Muscle layer of colon (tissue), 2 donors: Measurements from ENCODE around the gene CARMIL3.

ENCODE experiments used
- H3K27ac ChIP-seq: one replicate; pipeline ENCODE4 v1.7.0; 2013; ENCODE audit warnings: low read depth, mild to moderate bottlenecking, low read length, moderate library complexity
- H3K27me3 ChIP-seq, 2 donors: one replicate each; pipeline ENCODE4 v1.7.0; 2013; ENCODE audit warnings: low read length in 2 of 2, mild to moderate bottlenecking in 2 of 2; ENCODE audit not compliant: insufficient read depth in 2 of 2, control insufficient read depth in 1 of 2
- H3K36me3 ChIP-seq: one replicate; pipeline ENCODE4 v1.7.0; 2013; ENCODE audit warnings: mild to moderate bottlenecking, low read length; ENCODE audit not compliant: insufficient read depth
- H3K4me1 ChIP-seq: one replicate; pipeline ENCODE4 v1.7.0; 2013; ENCODE audit warnings: mild to moderate bottlenecking, low read length; ENCODE audit not compliant: insufficient read depth
- H3K4me3 ChIP-seq, 2 donors: one replicate each; pipeline ENCODE4 v1.7.0; 2013; ENCODE audit warnings: low read length in 2 of 2, low read depth in 1 of 2, mild to moderate bottlenecking in 1 of 2, moderate library complexity in 1 of 2
- H3K9ac ChIP-seq: one replicate; pipeline ENCODE4 v1.7.0; 2013; ENCODE audit warnings: low read length
- H3K9me3 ChIP-seq: one replicate; pipeline ENCODE4 v1.7.0; 2013; ENCODE audit warnings: mild to moderate bottlenecking, low read length
- donor health status: abdominal sarcoma.
- donor health status: Adenocarcinoma of cecum.

The CARMIL3 gene

GRCh38 chr14:24082411-24083080, 30.7 kb downstream of the CARMIL3 start:
- peaks cover 6% of the 10 kb centered on the region for H3K4me1 ChIP-seq
- H3K27me3 ChIP-seq: peaks cover 0 to 7% of the 10 kb centered on the region in 2 donors
- no peaks in the 10 kb centered on the region for H3K9me3 ChIP-seq
- H3K9ac ChIP-seq: no peak overlapping the region
- no peaks in the 10 kb centered on the region for H3K36me3 ChIP-seq
- H3K4me3 ChIP-seq: no peak overlapping the region
- no peak overlapping the region for H3K27ac ChIP-seq

- Histone ChIP-seq H3K9me3 (no peaks in the 10 kb centered on the region), H3K4me1 (peaks cover 6% of the 10 kb centered on the region), H3K27ac (no peak overlapping the region)
Measured at GRCh38 chr14:24083462-24083861, 31.7 kb downstream of the CARMIL3 start.

GRCh38 chr14:24084440-24084839, 32.6 kb downstream of the CARMIL3 start:
- H3K27me3 ChIP-seq: peaks cover 0 to 6% of the 10 kb centered on the region in 2 donors
- H3K4me1 ChIP-seq: peaks cover 6% of the 10 kb centered on the region
- no peaks in the 10 kb centered on the region for H3K36me3 ChIP-seq
- H3K9ac ChIP-seq: no peak overlapping the region
- H3K27ac ChIP-seq: no peak overlapping the region
- no peak overlapping the region for H3K4me3 ChIP-seq
- no peaks in the 10 kb centered on the region for H3K9me3 ChIP-seq

More at GRCh38 chr14:24083462-24083861, 31.7 kb downstream of the CARMIL3 start:
- peaks cover 0 to 6% of the 10 kb centered on the region in 2 donors for H3K27me3 ChIP-seq
- H3K36me3 ChIP-seq: no peaks in the 10 kb centered on the region
- H3K4me3 ChIP-seq: no peak overlapping the region
- H3K9ac ChIP-seq: no peak overlapping the region

- Histone ChIP-seq H3K27ac (no peak overlapping the region), H3K9ac (no peak overlapping the region), H3K36me3 (no peaks in the 10 kb centered on the region), H3K4me1 (peaks cover 6% of the 10 kb centered on the region), H3K4me3 (no peak overlapping the region), H3K9me3 (no peaks in the 10 kb centered on the region), H3K27me3 (peaks cover 0 to 6% of the 10 kb centered on the region in 2 donors)
Measured at GRCh38 chr14:24085215-24085614, 33.4 kb downstream of the CARMIL3 start.

GRCh38 chr14:24086193-24086955, 34.6 kb downstream of the CARMIL3 start:
- Histone ChIP-seq H3K27me3 (peaks cover 0 to 6% of the 10 kb centered on the region in 2 donors), H3K27ac (no peak overlapping the region), H3K4me3 (no peak overlapping the region), H3K9ac (no peak overlapping the region), H3K4me1 (no peaks in the 10 kb centered on the region), H3K9me3 (no peaks in the 10 kb centered on the region), H3K36me3 (no peaks in the 10 kb centered on the region)

GRCh38 chr14:24087004-24087403, 35.2 kb downstream of the CARMIL3 start:
- Histone ChIP-seq H3K27me3 (no peaks in the 10 kb centered on the region), H3K9ac (no peak overlapping the region), H3K4me3 (no peak overlapping the region), H3K27ac (no peak overlapping the region), H3K9me3 (no peaks in the 10 kb centered on the region), H3K36me3 (no peaks in the 10 kb centered on the region), H3K4me1 (no peaks in the 10 kb centered on the region)

GRCh38 chr14:24088095-24088494, 36.3 kb downstream of the CARMIL3 start:
- no peak overlapping the region for H3K27ac ChIP-seq
- no peaks in the 10 kb centered on the region for H3K9me3 ChIP-seq
- H3K27me3 ChIP-seq: no peaks in the 10 kb centered on the region
- no peaks in the 10 kb centered on the region for H3K36me3 ChIP-seq
- H3K9ac ChIP-seq: no peak overlapping the region
- H3K4me1 ChIP-seq: no peaks in the 10 kb centered on the region
- no peak overlapping the region for H3K4me3 ChIP-seq

GRCh38 chr14:24089890-24090289, 38.1 kb downstream of the CARMIL3 start:
- Histone ChIP-seq H3K4me3 (no peak overlapping the region), H3K36me3 (no peaks in the 10 kb centered on the region), H3K27ac (no peak overlapping the region), H3K27me3 (no peaks in the 10 kb centered on the region), H3K9ac (no peak overlapping the region), H3K4me1 (peaks cover 10% of the 10 kb centered on the region), H3K9me3 (no peaks in the 10 kb centered on the region)

GRCh38 chr14:24092110-24092504, 40.3 kb downstream of the CARMIL3 start:
- Histone ChIP-seq H3K4me3 (no peak overlapping the region), H3K4me1 (peaks cover 20% of the 10 kb centered on the region), H3K9me3 (no peaks in the 10 kb centered on the region), H3K27me3 (no peaks in the 10 kb centered on the region), H3K9ac (no peak overlapping the region), H3K36me3 (no peaks in the 10 kb centered on the region), H3K27ac (no peak overlapping the region)

GRCh38 chr14:24092505-24093206, 40.8 kb downstream of the CARMIL3 start:
- no peaks in the 10 kb centered on the region for H3K9me3 ChIP-seq
- no peaks in the 10 kb centered on the region for H3K27me3 ChIP-seq
- no peaks in the 10 kb centered on the region for H3K36me3 ChIP-seq
- H3K9ac ChIP-seq: no peak overlapping the region
- peaks cover 20% of the 10 kb centered on the region for H3K4me1 ChIP-seq
- no peak overlapping the region for H3K4me3 ChIP-seq
- no peak overlapping the region for H3K27ac ChIP-seq

- no peaks in the 10 kb centered on the region for H3K9me3 ChIP-seq
Measured at GRCh38 chr14:24093207-24093900, 41.5 kb downstream of the CARMIL3 start.

More at GRCh38 chr14:24093207-24093900, 41.5 kb downstream of the CARMIL3 start:
- Histone ChIP-seq H3K36me3 (peaks cover 1% of the 10 kb centered on the region), H3K4me1 (peaks cover 20% of the 10 kb centered on the region), H3K9ac (no peak overlapping the region), H3K27ac (peak overlapping the region; percentile 47), H3K4me3 (peak overlapping the region; percentile 57 to 66), H3K27me3 (no peaks in the 10 kb centered on the region)
